ENCODE measurements around the gene RAB39A. TPM values are rescaled to one million over a fixed set of nuclear protein-coding genes. Genes with fewer than 3 reads are reported as not detected.

The RAB39A gene
- total and polyA plus RNA-seq, 9 of the 15 experiments (the other 6 are each of a cell fraction or from before 2014, with no cell fraction given) = not detected

DNA sequence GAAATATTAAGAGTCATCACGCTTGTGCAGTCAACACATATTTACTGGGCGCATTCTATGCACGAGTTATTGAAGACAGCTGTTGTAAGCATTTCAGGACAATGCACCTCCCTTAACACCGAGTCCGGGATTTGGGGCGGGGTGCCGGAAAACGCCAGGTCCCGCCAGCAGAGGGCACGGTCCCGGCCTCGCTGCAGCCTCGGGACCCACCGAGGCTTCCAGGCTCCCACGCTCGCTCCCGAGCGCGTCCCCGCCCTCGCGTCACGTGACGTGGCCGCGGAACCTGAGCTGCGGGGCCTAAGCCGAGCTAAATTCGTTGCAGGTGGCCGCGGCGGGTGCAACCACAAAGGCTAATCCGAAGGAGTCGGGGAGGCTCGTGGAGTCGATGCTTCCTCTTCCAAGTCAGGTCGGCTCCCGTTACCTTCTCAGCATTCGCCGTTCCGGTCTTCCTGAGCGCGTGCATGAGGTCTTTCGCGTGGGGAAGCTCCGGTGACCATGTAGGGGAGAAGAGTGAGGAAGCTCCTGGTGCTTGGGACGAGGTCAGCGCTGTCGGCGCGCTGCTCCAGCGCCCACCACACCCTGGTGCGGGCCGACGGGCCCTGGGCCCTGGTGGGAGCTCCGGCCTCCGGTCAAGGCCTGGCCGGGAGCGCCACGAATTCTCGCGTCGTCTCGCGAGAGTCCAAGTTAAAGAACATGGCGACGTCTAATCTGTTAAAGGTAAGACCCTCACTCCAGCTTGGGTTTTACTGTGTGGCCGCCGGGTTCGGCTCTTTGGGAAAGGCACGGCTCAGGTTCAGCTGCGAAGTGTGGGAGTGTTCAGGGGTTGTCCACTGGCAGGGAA, 80.6 kb downstream of the RAB39A start, which contains the start of gene CUL5 (continued):
- TF ChIP-seq, protein P1, sequence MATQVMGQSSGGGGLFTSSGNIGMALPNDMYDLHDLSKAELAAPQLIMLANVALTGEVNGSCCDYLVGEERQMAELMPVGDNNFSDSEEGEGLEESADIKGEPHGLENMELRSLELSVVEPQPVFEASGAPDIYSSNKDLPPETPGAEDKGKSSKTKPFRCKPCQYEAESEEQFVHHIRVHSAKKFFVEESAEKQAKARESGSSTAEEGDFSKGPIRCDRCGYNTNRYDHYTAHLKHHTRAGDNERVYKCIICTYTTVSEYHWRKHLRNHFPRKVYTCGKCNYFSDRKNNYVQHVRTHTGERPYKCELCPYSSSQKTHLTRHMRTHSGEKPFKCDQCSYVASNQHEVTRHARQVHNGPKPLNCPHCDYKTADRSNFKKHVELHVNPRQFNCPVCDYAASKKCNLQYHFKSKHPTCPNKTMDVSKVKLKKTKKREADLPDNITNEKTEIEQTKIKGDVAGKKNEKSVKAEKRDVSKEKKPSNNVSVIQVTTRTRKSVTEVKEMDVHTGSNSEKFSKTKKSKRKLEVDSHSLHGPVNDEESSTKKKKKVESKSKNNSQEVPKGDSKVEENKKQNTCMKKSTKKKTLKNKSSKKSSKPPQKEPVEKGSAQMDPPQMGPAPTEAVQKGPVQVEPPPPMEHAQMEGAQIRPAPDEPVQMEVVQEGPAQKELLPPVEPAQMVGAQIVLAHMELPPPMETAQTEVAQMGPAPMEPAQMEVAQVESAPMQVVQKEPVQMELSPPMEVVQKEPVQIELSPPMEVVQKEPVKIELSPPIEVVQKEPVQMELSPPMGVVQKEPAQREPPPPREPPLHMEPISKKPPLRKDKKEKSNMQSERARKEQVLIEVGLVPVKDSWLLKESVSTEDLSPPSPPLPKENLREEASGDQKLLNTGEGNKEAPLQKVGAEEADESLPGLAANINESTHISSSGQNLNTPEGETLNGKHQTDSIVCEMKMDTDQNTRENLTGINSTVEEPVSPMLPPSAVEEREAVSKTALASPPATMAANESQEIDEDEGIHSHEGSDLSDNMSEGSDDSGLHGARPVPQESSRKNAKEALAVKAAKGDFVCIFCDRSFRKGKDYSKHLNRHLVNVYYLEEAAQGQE (IDR thresholded peaks at IDR 0.05; ENCODE audit: borderline replicate concordance) = peak; percentile 94
- TF ChIP-seq, protein P1 (CRISPR knock-in tag; IDR thresholded peaks at IDR 0.05; ENCODE audit: low read depth) = 0 out of 2 replicates have a peak, but pooled peaks have one; percentile 40
- TF ChIP-seq, protein P2, sequence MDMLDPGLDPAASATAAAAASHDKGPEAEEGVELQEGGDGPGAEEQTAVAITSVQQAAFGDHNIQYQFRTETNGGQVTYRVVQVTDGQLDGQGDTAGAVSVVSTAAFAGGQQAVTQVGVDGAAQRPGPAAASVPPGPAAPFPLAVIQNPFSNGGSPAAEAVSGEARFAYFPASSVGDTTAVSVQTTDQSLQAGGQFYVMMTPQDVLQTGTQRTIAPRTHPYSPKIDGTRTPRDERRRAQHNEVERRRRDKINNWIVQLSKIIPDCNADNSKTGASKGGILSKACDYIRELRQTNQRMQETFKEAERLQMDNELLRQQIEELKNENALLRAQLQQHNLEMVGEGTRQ (CRISPR knock-in tag; IDR thresholded peaks at IDR 0.05) = peak; percentile 99
- TF ChIP-seq, protein P3, sequence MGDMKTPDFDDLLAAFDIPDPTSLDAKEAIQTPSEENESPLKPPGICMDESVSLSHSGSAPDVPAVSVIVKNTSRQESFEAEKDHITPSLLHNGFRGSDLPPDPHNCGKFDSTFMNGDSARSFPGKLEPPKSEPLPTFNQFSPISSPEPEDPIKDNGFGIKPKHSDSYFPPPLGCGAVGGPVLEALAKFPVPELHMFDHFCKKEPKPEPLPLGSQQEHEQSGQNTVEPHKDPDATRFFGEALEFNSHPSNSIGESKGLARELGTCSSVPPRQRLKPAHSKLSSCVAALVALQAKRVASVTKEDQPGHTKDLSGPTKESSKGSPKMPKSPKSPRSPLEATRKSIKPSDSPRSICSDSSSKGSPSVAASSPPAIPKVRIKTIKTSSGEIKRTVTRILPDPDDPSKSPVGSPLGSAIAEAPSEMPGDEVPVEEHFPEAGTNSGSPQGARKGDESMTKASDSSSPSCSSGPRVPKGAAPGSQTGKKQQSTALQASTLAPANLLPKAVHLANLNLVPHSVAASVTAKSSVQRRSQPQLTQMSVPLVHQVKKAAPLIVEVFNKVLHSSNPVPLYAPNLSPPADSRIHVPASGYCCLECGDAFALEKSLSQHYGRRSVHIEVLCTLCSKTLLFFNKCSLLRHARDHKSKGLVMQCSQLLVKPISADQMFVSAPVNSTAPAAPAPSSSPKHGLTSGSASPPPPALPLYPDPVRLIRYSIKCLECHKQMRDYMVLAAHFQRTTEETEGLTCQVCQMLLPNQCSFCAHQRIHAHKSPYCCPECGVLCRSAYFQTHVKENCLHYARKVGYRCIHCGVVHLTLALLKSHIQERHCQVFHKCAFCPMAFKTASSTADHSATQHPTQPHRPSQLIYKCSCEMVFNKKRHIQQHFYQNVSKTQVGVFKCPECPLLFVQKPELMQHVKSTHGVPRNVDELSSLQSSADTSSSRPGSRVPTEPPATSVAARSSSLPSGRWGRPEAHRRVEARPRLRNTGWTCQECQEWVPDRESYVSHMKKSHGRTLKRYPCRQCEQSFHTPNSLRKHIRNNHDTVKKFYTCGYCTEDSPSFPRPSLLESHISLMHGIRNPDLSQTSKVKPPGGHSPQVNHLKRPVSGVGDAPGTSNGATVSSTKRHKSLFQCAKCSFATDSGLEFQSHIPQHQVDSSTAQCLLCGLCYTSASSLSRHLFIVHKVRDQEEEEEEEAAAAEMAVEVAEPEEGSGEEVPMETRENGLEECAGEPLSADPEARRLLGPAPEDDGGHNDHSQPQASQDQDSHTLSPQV (IDR thresholded peaks at IDR 0.05) = peak; percentile 89
- peak; percentile 85 for TF ChIP-seq TAF7 (tag; IDR thresholded peaks at IDR 0.05)
- 0 out of 2 replicates have a peak, but pooled peaks have one; percentile 12 for TF ChIP-seq ZNF282 (CRISPR knock-in tag; IDR thresholded peaks at IDR 0.05)
- TF ChIP-seq, protein P4, sequence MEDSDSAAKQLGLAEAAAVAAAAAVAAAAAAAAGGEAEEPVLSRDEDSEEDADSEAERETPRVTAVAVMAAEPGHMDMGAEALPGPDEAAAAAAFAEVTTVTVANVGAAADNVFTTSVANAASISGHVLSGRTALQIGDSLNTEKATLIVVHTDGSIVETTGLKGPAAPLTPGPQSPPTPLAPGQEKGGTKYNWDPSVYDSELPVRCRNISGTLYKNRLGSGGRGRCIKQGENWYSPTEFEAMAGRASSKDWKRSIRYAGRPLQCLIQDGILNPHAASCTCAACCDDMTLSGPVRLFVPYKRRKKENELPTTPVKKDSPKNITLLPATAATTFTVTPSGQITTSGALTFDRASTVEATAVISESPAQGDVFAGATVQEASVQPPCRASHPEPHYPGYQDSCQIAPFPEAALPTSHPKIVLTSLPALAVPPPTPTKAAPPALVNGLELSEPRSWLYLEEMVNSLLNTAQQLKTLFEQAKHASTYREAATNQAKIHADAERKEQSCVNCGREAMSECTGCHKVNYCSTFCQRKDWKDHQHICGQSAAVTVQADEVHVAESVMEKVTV (CRISPR knock-in tag; IDR thresholded peaks at IDR 0.05) = peak; percentile 55
- peak; percentile 99 for TF ChIP-seq TOE1 (IDR thresholded peaks at IDR 0.05; ENCODE audit: borderline replicate concordance)
- no peak for TF ChIP-seq TOE1 (CRISPR knock-in tag; IDR thresholded peaks at IDR 0.05; ENCODE audit: borderline replicate concordance, low read depth)
- peak; percentile 90 for TF ChIP-seq XRCC5 (IDR thresholded peaks at IDR 0.05; ENCODE audit: low read depth, low read length)
- TF ChIP-seq DMBX1 (CRISPR knock-in tag; IDR thresholded peaks at IDR 0.05; ENCODE audit: borderline replicate concordance) = 0 out of 2 replicates have a peak, but pooled peaks have one; percentile 69
